ENCODE measurements around the gene SUGP1. TPM values are rescaled to one million over a fixed set of nuclear protein-coding genes. Genes with fewer than 3 reads are reported as not detected.

Gene SUGP1
- polyA plus RNA-seq, 1 of the 3 experiments (the other 2 are of a cell fraction): 43.2 TPM

DNA sequence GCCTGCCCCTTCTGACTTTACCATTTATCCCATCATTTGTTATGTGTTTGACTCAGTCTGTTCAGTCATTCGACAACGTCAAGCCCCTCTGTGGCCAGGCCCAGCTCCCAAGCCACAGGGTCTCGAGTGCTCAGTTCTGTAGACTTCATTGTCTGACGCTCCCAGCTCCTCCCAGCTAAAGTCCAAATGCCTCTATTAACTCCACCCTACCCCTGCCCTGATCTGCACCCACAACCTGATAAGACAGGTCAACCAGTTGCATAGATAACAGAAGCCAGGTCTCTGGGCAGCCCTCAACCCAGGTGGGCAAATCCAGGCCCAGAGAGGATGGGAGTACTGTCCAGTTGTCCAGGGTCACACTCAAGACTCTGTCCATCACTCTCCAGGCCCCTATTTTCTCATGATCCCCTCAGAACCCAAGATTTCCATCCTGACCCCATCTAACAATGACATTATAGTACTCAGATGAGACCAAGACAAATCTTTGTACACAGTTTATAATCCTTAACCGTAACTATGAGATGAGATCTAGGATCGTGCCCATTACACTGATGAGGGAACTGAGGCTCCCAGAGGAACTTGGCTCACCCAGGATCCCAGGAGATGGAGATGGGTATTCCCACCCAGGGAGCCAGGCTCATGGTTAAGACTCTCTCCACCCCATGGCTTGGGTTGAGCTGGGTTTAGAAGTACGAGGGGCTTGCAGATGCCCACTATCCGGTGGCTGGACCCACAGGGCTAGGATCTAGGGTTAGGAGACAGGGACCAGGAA is 48.3 kb downstream of the SUGP1 start:
- peak; percentile 11 for DNase-seq
- Histone ChIP-seq H3F3A (replicated peaks; ENCODE audit: insufficient read depth) (peaks cover 3% of the 10 kb centered on the region), H2AFZ (ENCODE audit: low read depth) (peak overlapping the region; percentile 41; the same call in 1 of the 2 replicates), H3K79me2 (ENCODE audit: insufficient read depth) (no peaks in the 10 kb centered on the region), H3K27me3 (ENCODE audit: insufficient read depth) (no peaks in the 10 kb centered on the region), H3K9ac (no peak overlapping the region), H3K4me2 (peak overlapping the region; percentile 66), H3K4me3 (ENCODE audit: low read depth in 2 of 2, low read length in 1 of 2) (peak overlapping the region; percentile 43 to 52; a peak in 3 of 4 replicates), H3K36me3 (replicated peaks in 1 of 2; ENCODE audit: control insufficient read depth in 1 of 2, insufficient read depth in 2 of 2, low read length in 1 of 2) (peaks cover 0 to 17% of the 10 kb centered on the region in 2 experiments), H3K27ac (ENCODE audit: low read depth in 2 of 2, low read length in 1 of 2) (no peak overlapping the region), H3K4me1 (ENCODE audit: control insufficient read depth in 1 of 2, insufficient read depth in 2 of 2, low read depth in 1 of 2, low read length in 1 of 2) (peaks cover 0 to 8% of the 10 kb centered on the region in 2 experiments; a peak in 1 of 4 replicates), H4K20me1 (ENCODE audit: insufficient read depth) (no peaks in the 10 kb centered on the region), H3K9me3 (no peaks in the 10 kb centered on the region), H3K9me2 (no peaks in the 10 kb centered on the region)
- TF ChIP-seq, protein P1, sequence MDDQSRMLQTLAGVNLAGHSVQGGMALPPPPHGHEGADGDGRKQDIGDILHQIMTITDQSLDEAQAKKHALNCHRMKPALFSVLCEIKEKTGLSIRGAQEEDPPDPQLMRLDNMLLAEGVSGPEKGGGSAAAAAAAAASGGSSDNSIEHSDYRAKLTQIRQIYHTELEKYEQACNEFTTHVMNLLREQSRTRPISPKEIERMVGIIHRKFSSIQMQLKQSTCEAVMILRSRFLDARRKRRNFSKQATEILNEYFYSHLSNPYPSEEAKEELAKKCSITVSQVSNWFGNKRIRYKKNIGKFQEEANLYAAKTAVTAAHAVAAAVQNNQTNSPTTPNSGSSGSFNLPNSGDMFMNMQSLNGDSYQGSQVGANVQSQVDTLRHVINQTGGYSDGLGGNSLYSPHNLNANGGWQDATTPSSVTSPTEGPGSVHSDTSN (IDR thresholded peaks at IDR 0.05): no peak
- no peak for TF ChIP-seq GABPA (IDR thresholded peaks at IDR 0.05; ENCODE audit: low read depth)
- TF ChIP-seq, protein P2, sequence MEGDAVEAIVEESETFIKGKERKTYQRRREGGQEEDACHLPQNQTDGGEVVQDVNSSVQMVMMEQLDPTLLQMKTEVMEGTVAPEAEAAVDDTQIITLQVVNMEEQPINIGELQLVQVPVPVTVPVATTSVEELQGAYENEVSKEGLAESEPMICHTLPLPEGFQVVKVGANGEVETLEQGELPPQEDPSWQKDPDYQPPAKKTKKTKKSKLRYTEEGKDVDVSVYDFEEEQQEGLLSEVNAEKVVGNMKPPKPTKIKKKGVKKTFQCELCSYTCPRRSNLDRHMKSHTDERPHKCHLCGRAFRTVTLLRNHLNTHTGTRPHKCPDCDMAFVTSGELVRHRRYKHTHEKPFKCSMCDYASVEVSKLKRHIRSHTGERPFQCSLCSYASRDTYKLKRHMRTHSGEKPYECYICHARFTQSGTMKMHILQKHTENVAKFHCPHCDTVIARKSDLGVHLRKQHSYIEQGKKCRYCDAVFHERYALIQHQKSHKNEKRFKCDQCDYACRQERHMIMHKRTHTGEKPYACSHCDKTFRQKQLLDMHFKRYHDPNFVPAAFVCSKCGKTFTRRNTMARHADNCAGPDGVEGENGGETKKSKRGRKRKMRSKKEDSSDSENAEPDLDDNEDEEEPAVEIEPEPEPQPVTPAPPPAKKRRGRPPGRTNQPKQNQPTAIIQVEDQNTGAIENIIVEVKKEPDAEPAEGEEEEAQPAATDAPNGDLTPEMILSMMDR (IDR thresholded peaks at IDR 0.05): no peak
- no peak for TF ChIP-seq MXI1 (IDR thresholded peaks at IDR 0.05; ENCODE audit: low read depth, low read length)
- TF ChIP-seq CHD2 (IDR thresholded peaks at IDR 0.05; ENCODE audit: low read length, partially characterized antibody): no peak
- TF ChIP-seq JUND (IDR thresholded peaks at IDR 0.05): no peak
- no peak for TF ChIP-seq SIN3A (IDR thresholded peaks at IDR 0.05; ENCODE audit: borderline replicate concordance, low read depth, low read length)
- no peak for TF ChIP-seq EP300 (IDR thresholded peaks at IDR 0.05; ENCODE audit: borderline replicate concordance in 1 of 2, low read depth in 1 of 2, low read length in 1 of 2)
- no peak for TF ChIP-seq FOSL2 (IDR thresholded peaks at IDR 0.05; ENCODE audit: borderline replicate concordance, low read depth)
- TF ChIP-seq POLR2AphosphoS5 (IDR thresholded peaks at IDR 0.05; ENCODE audit: low read depth, low read length): no peak
- TF ChIP-seq, protein P3, sequence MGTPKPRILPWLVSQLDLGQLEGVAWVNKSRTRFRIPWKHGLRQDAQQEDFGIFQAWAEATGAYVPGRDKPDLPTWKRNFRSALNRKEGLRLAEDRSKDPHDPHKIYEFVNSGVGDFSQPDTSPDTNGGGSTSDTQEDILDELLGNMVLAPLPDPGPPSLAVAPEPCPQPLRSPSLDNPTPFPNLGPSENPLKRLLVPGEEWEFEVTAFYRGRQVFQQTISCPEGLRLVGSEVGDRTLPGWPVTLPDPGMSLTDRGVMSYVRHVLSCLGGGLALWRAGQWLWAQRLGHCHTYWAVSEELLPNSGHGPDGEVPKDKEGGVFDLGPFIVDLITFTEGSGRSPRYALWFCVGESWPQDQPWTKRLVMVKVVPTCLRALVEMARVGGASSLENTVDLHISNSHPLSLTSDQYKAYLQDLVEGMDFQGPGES (IDR thresholded peaks at IDR 0.05; ENCODE audit: low read depth, low read length): no peak
- TF ChIP-seq, protein P4, sequence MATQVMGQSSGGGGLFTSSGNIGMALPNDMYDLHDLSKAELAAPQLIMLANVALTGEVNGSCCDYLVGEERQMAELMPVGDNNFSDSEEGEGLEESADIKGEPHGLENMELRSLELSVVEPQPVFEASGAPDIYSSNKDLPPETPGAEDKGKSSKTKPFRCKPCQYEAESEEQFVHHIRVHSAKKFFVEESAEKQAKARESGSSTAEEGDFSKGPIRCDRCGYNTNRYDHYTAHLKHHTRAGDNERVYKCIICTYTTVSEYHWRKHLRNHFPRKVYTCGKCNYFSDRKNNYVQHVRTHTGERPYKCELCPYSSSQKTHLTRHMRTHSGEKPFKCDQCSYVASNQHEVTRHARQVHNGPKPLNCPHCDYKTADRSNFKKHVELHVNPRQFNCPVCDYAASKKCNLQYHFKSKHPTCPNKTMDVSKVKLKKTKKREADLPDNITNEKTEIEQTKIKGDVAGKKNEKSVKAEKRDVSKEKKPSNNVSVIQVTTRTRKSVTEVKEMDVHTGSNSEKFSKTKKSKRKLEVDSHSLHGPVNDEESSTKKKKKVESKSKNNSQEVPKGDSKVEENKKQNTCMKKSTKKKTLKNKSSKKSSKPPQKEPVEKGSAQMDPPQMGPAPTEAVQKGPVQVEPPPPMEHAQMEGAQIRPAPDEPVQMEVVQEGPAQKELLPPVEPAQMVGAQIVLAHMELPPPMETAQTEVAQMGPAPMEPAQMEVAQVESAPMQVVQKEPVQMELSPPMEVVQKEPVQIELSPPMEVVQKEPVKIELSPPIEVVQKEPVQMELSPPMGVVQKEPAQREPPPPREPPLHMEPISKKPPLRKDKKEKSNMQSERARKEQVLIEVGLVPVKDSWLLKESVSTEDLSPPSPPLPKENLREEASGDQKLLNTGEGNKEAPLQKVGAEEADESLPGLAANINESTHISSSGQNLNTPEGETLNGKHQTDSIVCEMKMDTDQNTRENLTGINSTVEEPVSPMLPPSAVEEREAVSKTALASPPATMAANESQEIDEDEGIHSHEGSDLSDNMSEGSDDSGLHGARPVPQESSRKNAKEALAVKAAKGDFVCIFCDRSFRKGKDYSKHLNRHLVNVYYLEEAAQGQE (IDR thresholded peaks at IDR 0.05; ENCODE audit: low read depth, low read length): no peak
- TF ChIP-seq, protein P5, sequence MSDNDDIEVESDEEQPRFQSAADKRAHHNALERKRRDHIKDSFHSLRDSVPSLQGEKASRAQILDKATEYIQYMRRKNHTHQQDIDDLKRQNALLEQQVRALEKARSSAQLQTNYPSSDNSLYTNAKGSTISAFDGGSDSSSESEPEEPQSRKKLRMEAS (IDR thresholded peaks at IDR 0.05; ENCODE audit: low read depth): no peak
- TF ChIP-seq EZH2phosphoT487 (IDR thresholded peaks at IDR 0.05; ENCODE audit: borderline replicate concordance, low read depth): no peak
- TF ChIP-seq, protein P6, sequence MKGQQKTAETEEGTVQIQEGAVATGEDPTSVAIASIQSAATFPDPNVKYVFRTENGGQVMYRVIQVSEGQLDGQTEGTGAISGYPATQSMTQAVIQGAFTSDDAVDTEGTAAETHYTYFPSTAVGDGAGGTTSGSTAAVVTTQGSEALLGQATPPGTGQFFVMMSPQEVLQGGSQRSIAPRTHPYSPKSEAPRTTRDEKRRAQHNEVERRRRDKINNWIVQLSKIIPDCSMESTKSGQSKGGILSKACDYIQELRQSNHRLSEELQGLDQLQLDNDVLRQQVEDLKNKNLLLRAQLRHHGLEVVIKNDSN (IDR thresholded peaks at IDR 0.05; ENCODE audit: borderline replicate concordance, low read depth): no peak
- no peak for TF ChIP-seq SMC3 (IDR thresholded peaks at IDR 0.05; ENCODE audit: low read depth, low read length)
- TF ChIP-seq, protein P7, sequence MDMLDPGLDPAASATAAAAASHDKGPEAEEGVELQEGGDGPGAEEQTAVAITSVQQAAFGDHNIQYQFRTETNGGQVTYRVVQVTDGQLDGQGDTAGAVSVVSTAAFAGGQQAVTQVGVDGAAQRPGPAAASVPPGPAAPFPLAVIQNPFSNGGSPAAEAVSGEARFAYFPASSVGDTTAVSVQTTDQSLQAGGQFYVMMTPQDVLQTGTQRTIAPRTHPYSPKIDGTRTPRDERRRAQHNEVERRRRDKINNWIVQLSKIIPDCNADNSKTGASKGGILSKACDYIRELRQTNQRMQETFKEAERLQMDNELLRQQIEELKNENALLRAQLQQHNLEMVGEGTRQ (IDR thresholded peaks at IDR 0.05; ENCODE audit: borderline replicate concordance, low read depth, low read length): no peak
- POLR2A ChIA-PET: interaction anchor here (1.0 kb wide), 1 partner anchor 9 kb away, joined by 3 read pairs; no protein-coding TSS in a partner anchor
- CTCF ChIA-PET: interaction anchor here (1.0 to 1.5 kb wide), 2 partner anchors 9 to 10 kb away, joined by 3 to 4 read pairs; a partner anchor contains a TSS
- WGBS (ENCODE audit: low lambda C conversion rate): 90% methylated on average over 8 of the region's 8 CpGs
